Islet precursor cell (in vitro differentiated cells): ENCODE data around the gene SLC9A3.

Experiments used
- DNase-seq: peaks from one replicate; pipeline ENCODE4 v3.0.0-alpha.2; 2018

SLC9A3 gene

DNA sequence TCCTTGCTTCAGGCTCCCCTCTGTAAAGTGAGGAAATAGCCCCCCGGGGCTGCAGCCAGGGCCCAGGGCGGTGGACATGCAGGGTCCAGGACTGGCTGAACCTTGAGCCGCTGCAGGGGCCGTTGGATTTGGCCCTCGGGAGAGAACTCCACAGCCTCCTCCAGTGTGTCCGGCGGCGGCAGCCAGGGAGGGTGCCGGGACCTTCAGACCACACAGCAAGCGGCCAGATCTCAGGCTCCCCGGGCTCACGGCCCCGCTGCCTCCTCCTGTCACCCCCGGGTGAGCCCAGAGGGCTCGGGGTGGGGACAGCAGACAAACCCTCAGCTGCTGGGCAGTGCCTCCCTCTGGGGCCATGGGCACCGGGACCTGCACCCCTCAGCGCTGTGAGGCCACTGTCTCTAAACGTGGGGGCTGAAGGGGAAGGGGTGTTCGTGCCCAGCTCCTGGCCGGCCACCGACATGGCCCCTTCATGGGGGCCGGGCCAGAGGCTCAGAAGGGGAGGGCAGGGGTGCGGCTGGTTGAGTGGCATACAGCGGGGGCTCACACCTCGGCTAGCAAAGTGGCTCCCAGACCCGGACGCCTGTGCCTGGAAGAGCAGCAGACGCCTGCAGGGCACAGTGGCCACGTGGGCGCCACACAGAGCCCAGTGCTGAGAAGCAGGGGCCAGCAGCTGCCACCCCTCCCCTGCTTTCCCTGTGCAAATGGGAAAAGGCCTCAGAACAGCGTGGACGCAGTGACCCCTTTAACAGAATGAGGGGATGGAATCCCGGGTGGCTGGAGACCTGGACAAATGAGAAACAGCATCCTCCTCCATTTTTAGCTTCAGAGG, 19.7 kb downstream of the SLC9A3 start:
- no peak for DNase-seq

DNA sequence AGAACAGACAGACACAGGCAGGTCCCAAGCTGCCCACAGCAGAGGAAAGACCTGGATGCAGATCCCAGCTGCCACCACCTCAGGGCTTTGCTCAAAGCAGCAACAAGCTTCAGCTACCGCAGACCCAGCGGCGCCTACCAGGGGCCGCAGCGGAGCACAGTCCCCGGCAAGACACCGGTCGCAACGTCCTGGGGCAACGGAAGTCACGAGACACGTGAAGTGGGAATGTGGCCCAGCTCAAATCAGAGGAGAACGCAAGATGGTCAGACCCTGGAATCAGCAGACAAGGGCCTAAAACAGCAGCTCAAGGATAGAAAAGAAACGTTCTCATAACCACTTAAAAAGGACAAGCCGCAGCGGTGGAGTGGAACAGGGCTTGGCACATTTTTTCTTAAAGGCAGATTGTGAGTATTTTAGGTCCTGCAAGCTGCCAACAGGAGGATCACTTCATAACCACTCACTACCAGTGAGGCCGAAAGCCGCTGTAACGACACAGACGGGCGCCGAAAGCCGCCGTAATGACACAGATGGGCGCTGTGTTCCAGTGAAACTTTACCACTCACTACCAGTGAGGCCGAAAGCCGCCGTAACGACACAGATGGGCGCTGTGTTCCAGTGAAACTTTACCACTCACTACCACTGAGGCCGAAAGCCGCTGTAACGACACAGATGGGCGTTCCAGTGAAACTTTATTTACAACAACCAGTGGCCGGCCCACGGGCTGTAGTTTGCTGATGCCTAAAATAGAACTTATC, 21.7 kb downstream of the SLC9A3 start:
- DNase-seq: peak; percentile 73

DNA sequence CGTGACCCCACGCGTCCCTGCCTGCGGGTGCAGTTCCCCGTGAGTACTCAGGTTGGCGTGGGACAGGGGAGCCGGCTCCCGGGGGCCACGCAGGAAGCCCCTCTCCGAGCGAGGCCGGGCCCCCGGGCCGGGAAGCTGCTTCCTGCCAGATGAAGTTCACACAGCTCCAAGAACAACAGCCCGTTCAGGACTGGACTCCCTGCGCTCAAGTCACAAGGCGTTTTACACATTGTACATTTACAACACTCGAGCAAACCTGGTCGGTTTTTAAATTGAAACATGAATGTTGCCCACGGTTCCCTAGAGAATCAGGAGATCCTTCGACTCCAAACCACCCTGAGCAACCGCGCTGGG, 22.4 kb downstream of the SLC9A3 start:
- no peak for DNase-seq

DNA sequence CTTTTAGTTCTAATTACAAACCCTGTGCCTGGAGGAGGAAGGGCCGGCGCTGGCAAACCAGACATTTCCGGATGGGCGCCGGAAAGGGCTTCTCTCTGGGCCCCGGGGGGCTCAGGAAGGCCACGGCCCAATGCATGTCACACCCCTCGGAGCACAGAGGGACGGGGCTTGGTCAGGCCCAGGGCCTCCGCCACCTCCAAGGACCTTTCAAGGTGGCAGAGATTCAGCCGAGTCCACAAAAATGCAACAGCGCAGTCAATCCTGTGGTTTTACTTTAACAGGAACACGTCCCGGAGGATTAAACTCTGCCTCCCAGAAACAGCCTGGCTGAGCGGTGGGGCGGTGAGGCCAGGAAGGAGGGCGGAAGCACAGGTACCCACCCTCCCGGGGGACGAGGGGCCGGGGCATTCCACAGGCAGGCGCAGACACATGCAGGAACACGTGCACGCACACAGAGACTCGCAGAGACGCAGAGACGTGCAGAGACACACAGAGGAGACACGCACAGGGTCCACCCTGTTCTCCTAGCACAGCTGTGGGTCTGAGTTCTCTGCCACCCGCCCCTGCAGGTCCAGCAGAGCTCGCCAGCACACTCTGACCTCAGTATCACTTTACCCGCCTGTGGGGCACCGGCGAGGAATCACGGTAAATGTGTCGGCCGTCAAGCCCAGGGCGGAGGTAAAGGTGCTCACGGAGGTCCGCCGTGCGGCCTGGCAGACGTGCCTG, 23.0 kb downstream of the SLC9A3 start:
- no peak for DNase-seq

DNA sequence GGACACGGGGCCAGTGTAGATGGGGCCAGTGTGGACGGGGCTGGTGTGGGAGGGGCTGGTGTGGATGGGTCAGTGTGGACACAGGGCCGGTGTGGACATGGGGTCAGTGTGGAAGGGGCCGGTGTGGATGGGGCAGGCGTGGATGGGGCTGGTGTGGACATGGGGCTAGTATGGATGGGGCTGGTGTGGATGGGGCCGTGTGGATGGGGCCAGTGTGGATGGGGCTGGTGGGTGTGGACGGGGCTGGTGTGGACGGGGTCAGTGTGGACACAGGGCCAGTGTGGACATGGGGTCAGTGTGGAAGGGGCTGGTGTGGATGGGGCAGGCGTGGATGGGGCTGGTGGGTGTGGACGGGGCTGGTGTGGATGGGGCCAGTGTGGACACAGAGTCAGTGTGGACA, 23.8 kb downstream of the SLC9A3 start:
- no peak for DNase-seq

DNA sequence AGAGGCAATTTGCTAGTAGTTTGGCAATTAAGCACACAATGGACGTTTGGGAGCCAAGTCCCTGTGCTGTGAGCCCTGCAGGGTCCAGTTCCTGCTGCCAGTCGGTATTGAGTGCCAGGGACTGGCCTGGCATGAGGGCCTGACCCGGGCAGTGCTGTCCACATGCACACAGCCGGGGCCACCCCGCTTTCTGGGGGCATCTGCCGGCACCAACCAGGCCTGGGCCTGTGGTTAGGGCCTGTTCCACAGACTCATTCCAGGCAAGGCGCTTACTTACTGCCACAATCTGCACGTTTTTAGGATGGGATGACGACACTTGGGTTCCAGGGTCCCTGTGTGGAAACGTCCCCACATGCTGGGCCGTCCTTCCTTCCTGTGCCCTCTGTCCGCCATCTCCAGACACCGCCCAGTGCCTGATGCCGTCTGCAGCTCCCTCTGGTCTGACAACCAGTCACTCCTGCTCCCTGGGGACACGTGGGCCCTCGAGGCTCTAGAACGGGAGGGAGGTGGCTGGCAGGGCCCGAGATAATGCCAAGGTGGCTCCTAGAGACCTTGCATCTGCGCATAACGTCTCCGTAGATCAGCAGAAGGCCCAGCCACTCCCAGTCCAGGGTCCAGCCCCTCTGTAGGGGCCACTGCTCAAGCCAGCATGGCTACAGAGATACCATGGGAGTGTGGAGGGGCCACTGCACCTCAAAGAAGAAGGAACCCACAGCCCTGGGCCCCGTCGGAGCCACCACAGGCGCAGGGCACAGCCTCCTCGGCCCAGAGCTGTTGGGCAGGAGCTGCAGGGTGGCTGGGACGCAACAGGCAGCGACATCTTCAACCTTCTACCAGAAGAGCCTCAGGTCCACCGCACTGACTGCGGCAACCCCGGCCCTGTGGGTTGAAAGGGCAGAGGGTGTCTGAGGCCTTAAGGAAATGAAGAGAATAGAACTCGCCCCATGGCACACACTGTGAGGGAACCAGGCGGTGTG, 24.7 kb downstream of the SLC9A3 start:
- DNase-seq: no peak

DNA sequence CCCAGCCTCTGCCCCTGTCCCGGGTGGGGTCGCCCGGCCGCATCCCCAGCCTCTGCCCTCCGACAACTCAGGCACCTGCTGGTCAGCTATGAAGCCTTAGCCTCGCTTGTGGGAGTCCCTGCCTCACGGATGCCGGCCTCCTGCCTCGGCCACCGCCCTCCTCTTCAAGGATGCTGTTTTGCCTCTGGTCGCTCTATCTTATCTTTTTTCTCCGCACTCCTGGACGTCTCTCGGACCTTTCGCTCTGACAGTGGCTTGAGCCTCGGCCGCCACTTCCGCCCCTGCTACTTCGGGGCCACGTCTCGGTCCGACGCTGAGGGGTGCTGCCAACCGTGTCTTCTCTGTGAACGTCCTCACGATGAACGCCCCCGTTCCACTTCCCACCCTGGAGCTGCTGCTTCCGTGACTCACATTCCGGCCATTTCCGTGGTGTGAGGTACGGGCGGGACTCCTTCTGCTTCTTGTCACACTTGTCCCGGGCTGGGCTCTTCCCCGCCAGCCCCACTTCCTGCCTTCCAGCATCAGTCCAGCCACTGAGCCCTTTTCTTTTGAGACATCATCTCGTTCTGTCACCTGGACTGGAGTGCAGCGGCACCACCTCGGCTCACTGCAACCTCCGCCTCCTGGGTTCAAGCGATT, 26.3 kb downstream of the SLC9A3 start:
- DNase-seq: no peak

DNA sequence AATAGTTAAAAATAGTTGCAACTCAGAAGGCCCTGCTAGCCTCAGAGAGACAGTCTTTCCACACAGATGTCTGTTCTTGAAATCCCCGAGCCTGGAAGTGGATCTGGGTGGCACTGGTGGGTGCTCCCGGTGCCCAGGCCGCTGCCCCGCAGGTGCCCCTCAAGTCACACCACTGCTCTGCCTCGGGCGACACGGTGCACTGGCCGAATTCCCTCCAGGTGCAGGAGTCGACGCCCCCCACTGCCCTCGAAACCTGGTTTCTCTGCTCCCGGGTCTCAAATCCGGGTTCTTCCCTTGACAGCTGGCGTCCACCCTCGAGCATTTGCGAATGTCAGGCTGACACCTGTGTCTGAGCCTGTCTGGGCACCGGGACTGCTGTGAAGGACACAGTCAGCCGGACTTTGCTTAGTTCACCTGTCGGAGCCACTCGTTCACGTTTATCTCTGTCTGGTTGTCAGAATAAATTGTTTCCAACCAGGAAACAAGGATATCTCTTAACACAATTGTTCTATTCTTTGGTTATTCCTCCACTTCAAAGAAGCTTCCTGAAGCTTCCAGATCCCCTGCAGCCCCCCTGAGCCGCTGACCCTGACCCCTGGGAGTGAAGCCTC, 27.1 kb downstream of the SLC9A3 start:
- DNase-seq: no peak

DNA sequence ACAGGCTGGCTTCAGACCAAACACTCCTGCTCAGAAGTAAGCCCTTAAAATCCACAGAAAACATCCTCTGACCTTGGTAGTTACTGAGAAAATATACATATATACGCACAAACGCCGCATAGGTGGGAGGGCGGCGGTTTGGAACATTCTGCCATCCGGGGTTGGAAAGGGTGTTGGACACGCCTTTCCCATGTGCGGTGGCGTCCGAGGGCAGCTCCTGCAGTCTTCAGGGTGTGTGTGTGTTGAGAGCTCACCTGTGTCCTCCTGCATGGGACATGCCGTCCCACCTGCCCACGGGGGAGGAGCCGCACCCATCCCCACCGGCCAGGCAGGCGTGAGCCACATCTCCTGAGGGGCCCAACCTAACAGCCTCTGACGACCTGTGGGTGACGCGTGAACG, 28.2 kb downstream of the SLC9A3 start:
- no peak for DNase-seq

DNA sequence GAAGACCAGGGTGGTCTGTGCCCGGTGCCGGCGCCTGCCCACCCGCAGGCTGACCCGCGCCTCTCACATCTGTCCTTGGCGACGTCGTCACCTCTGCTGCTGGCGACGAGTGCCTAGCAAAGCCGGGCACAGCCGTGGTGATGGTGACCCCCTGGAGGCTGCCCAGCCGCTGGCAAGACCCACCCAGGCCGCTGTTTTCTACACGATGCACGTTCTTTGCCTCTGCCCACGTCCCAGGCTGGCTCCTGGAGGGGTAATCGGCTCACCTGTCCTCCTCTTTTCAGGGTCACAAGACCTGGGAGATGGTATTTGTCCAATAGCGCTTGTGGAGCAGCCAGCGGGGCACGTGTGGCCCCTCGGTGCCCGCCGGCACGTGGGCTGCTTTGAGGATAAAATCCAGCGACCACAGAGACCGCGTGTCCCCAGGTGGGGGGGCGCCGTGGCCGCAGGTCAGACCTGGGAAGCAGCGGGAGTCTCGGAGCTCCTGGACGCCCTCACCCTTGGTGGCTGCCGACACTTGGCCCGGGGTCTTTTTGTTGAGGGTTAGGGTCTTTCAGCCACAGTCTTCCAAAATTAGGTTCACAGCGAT, 29.5 kb downstream of the SLC9A3 start:
- DNase-seq: no peak

DNA sequence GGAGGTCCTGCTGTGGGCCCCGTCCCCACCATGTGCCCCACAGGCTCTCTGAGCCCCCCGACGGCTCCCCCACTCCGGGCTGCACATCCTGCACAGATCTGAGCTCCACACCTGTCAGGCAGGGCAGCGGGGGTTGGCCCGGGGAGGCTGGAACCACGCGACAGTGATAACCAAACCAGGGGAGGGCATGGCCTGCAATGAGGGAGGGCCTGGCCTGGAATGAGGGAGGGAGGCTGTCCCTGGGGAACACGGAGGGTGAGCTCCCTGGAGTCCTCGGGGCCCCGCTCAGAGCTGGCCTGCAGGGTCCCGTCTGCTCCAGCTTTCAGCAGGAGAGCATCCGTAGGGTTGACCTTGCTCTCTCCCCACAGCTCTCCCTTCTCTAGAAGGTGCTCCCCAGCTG, 30.5 kb downstream of the SLC9A3 start:
- no peak for DNase-seq

DNA sequence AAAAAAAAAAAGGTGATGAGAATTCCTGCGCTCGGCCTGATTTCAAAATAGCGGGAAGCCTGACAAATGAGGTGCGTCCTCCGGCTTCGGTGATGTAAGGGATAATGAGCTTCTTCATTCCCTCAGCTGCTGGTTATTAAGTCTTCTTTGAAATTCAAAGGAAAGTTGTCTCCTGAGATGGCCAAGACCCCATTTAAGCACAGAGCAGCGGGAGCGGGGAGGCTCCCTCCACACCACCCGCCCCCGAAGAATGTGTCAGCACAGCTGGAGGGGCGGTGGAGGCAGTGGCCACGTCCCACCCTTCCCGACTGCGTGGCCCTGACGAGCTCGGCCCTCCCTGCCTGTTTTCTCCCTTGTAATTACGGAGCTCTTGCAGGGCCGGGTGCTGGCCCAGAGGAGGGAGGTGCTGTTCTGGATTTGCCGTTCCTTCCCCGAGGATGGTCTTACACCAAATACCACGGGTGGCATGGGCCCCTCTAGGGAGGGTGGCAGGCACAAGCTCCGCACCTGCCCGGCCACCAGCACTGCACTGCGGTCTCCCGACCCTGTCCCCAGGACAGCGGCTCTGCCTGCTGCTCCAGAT, 31.0 kb downstream of the SLC9A3 start:
- no peak for DNase-seq

DNA sequence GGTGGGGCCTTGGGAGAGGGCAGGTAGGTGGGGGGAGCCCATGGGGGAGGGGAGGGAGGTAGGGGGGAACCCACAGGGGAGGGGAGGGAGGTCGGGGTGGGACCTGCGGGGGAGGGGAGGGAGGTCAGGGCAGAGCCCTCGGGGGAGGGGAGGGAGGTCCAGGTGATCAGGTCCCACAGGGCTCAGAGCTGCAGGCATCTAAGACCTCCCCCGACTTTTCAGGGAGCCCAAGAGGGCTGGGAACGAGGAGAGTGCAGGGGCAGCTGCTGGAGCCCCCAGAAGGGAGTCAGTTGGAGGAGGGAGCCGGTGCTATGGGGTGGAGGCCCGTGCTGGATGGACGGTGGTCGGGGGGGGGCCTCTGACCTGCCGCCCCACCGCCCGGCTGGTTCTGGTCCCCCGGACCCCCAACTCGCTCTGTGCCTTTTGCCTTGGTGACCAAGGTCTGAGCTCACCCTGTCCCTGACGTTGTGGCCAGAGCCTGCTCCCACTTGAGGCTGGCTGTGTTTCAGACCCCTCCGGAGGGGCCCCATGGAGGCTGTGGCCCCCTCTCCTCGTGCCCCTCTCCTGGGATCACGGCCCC, 31.8 kb downstream of the SLC9A3 start:
- no peak for DNase-seq

DNA sequence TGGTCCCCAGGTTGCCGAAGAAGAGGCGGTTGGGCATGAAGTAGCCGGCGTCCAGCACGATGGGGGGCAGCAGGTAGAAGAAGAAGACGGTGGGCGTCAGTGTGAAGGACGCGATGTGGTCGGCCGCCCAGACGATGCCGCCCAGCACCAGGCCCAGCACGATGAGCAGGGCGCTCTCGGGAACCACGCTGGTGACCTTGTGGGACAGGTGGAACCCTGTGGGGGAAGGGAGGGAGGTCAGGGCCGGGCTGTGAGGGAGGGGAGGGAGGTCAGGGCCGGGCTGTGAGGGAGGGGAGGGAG, 32.4 kb downstream of the SLC9A3 start:
- DNase-seq: no peak

DNA sequence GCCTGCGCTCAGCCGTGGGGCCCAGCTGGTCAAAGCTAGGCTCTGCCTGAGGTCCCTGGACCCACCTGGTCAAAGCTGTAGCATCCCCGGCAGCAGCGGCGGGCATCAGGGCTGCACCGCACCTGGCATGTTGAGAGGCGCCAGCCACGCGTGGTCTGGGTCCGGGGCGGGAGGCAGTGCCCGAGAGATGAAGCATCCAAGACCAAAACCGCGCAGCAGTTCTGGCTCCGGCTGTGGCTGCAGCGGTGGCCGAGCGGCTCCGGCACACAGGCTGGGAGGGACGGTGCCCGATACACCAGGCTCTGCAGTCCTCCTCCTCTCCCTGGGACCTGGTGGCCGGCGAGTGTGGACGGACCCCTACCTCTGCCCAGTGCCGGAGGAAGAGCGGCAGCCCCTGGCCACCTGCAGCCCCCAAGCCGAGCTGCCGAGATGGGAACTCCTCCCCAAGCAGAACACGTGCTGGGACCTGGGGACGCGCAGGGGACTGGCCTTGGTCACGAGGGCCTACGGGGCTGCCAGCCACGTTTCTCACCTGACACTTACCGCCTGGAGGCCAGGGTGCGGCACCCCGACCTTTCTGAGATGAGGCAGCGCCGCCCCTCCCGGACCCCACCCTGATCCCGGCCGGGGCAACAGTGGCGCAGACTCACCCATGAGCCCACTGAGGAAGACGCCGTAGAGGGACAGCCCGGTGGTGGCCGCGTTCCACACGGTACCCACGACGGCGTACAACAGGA, 33.0 kb downstream of the SLC9A3 start:
- DNase-seq: no peak

DNA sequence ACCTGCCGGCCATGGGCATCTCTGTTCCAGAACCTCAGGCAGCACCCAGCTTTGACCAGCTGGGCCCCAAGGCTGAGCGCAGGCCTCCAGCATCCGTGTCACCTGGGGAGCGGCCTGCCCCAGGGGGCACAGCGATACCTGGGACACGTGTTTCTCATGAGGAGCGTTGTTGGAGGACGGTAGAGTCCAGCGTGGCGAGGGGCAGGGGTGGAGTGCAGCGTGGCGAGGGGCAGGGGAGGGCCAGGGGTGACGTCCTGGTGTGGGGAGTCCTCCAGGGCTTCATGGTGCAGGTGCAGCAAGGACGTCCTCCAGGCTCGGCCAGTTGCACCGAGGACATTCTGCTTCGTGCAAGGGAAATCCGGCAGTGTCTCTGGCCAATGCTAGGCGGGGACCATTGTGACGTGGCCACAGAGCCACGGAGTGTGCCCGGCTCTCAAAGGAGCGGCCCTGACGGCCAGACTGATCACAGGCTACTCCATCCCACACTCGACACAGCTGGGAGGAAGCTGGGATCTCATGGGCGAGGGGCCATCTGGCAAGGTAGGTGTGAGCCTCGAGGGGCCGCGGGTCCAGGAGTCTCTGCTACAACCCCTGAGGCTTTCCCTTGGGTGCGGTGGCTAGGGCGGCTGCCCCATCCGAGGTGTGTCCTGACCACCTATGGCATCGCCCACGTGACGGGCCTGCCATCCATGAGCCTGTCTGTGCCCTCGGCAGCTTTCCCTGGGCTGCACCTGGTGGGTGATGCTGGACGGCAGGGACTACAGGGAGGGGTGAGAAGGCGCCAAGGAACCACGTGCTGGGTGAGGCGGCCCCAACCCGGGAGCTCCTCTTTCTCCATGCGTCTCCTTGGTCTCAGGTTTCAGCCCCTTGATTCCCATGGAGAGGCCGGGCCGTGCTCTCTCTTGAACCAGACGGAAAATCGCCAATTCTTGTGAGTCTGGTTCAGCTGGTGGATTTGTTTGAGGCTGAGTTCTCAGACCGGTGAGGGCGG, 33.8 kb downstream of the SLC9A3 start:
- no peak for DNase-seq

DNA sequence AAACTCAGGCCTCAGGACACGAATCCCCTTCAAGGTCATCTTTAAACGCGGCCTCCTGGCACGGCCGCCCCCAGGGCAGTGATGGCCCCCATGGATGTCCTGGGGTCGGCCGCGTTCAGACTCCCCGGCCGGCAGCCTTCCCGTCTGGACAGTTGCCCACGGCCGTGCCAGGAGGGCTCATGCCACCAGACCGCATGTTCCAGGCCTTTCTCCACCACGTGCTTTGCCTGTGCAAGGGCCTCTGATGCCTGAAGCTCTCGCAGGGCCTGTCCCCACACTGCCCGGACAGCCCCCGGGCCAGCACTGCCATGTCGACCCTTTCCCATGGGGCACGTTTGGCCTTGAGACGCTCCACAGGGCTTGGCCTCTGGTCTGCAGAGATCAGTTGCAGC, 34.6 kb downstream of the SLC9A3 start:
- no peak for DNase-seq
